ENCODE results near the gene DRAM2. TPM values are rescaled to one million over a fixed set of nuclear protein-coding genes. Genes with fewer than 3 reads are reported as not detected.

The DRAM2 gene
- total and polyA plus RNA-seq, 9 of the 15 experiments (the other 6 are each of a cell fraction or from before 2014, with no cell fraction given): 29.0 to 161 (median 53.5) TPM

- TF ChIP-seq ZNF282 (CRISPR knock-in tag; IDR thresholded peaks at IDR 0.05) (no peak), E2F8 (IDR thresholded peaks at IDR 0.05; ENCODE audit: low read depth, partially characterized antibody) (no peak)
Measured at GRCh38 chr1:111174070-111174469, 34.2 kb upstream of the DRAM2 start (continued).

- H3K79me2 ChIP-seq (ENCODE audit: control insufficient read depth, insufficient read depth, low read length): no peaks in the 10 kb centered on the region
- H3K4me3 ChIP-seq: no peak overlapping the region
- H3K27me3 ChIP-seq (ENCODE audit: control insufficient read depth in 2 of 2, insufficient read depth in 2 of 2, low read length in 2 of 2): no peaks in the 10 kb centered on the region
- ATAC-seq (peak; percentile 71), DNase-seq (ENCODE audit: extremely low read depth in 1 of 4, low spot score in 3 of 4) (peak in 3 of 4 experiments; percentile 16 to 55 (median 36)), FAIRE-seq (no peak)
- no peak overlapping the region for H2AFZ ChIP-seq (ENCODE audit: low read depth, low read length)
- in situ Hi-C loops (cut with MboI): no loop called here
- ChIA-PET CTCF (ENCODE audit: low intra/inter-chr PET ratio) (no interaction called here), POLR2A (interaction anchor here (0.6 to 2.1 kb wide), 5 partner anchors 10 to 26 kb away, joined by 3 to 6 read pairs (median 4); no protein-coding TSS in a partner anchor)
- no peaks in the 10 kb centered on the region for H3K9me3 ChIP-seq (replicated peaks; ENCODE audit: control insufficient read depth, insufficient read depth, low read depth, low read length)
- intact Hi-C loops (cut with micrococcal nuclease): no loop called here
- H3K27ac ChIP-seq (ENCODE audit: extremely low read depth, low read depth, low read length): no peak overlapping the region
- no TSS peak for BruUV-seq (replicated peaks)
- no peaks in the 10 kb centered on the region for H3K9me1 ChIP-seq (ENCODE audit: control insufficient read depth, insufficient read depth, low read length)
- H3K4me2 ChIP-seq (ENCODE audit: insufficient read depth, low read length): no peak overlapping the region
- H3K36me3 ChIP-seq (ENCODE audit: control insufficient read depth, insufficient read depth, low read length): peaks cover 76% of the 10 kb centered on the region
- no peak overlapping the region for H3K9ac ChIP-seq (ENCODE audit: insufficient read depth in 1 of 2, low read depth in 2 of 2, low read length in 2 of 2)
- peaks cover 0 to 9% of the 10 kb centered on the region in 2 experiments; a peak in 2 of 5 replicates for H3K4me1 ChIP-seq (replicated peaks in 1 of 2; ENCODE audit: control insufficient read depth in 2 of 2, insufficient read depth in 2 of 2, low read length in 2 of 2)
- H4K20me1 ChIP-seq (replicated peaks; ENCODE audit: control insufficient read depth, insufficient read depth, low read length): no peaks in the 10 kb centered on the region
- TF ChIP-seq MTA2 (IDR thresholded peaks at IDR 0.05; ENCODE audit: low read depth) (peak; percentile 53), CHCHD3 (CRISPR knock-in tag; IDR thresholded peaks at IDR 0.05) (no peak), MEIS2 (IDR thresholded peaks at IDR 0.05; ENCODE audit: partially characterized antibody) (peak; percentile 69), NFRKB (IDR thresholded peaks at IDR 0.05; ENCODE audit: low read depth) (no peak), SREBF1 (IDR thresholded peaks at IDR 0.05; ENCODE audit: borderline replicate concordance, low read depth, low read length) (no peak), HDAC1 (IDR thresholded peaks at IDR 0.05) (0 out of 4 replicates have a peak, but pooled peaks of 1 of the 2 experiments have one; percentile 38), ZEB2 (IDR thresholded peaks at IDR 0.05) (peak; percentile 58; the same call in 1 of the 2 replicates), KAT7 (CRISPR knock-in tag; IDR thresholded peaks at IDR 0.05; ENCODE audit: borderline replicate concordance) (no peak), BRD4 (IDR thresholded peaks at IDR 0.05) (no peak), JUNB (CRISPR knock-in tag; conservative IDR thresholded peaks at IDR 0.05) (no peak), UBTF (IDR thresholded peaks at IDR 0.05; ENCODE audit: borderline replicate concordance in 1 of 2, low read depth in 2 of 2, low read length in 2 of 2) (no peak), ZBTB26 (CRISPR knock-in tag; IDR thresholded peaks at IDR 0.05) (no peak), PHF20 (IDR thresholded peaks at IDR 0.05; ENCODE audit: partially characterized antibody) (no peak), ZBTB7A (IDR thresholded peaks at IDR 0.05; ENCODE audit: borderline replicate concordance, control insufficient read depth, low read depth, low read length) (no peak)
Measured at GRCh38 chr1:111172463-111172862, 32.6 kb upstream of the DRAM2 start.

All from K562 (cell line).